Right cardiac atrium (tissue), 5 donors: ENCODE results near the gene MASP1. TPM values are rescaled to one million over a fixed set of nuclear protein-coding genes. Genes with fewer than 3 reads are reported as not detected.

Source experiments
- ATAC-seq, 2 donors: fragments of 200-7000 bp; cut with Tn5 transposase; one replicate each; pipeline versions ENCODE4 v1.8.0 to v1.9.1; 2020; ENCODE audit warnings: moderate library complexity in 2 of 2, mild to moderate bottlenecking in 1 of 2
- DNase-seq, 3 donors: peaks; one replicate each; pipeline ENCODE4 v3.0.0-alpha.2; 2020
- H3K27ac ChIP-seq: one replicate; pipeline ENCODE4 v1.5.1; 2013; ENCODE audit warnings: mild to moderate bottlenecking, low read length, control low read depth, moderate library complexity
- H3K27me3 ChIP-seq: one replicate; pipeline ENCODE4 v1.6.1; 2013; ENCODE audit not compliant: control insufficient read depth, insufficient read depth
- H3K4me1 ChIP-seq: one replicate; pipeline ENCODE4 v1.6.1; 2013; ENCODE audit warnings: low read length; ENCODE audit not compliant: control insufficient read depth, insufficient read depth
- H3K4me3 ChIP-seq: one replicate; pipeline ENCODE4 v1.5.1; 2013; ENCODE audit warnings: low read length, control low read depth
- H3K9me3 ChIP-seq: one replicate; pipeline ENCODE4 v1.6.1; 2013; ENCODE audit warnings: low read length; ENCODE audit not compliant: control insufficient read depth
- WGBS: extraction: QIAGEN DNeasy Blood & Tissue Kit; methylation state at CpG from one replicate; pipeline ENCODE4 v1.1.7; 2013; 5-methylcytosine and 5-hydroxymethylcytosine counted together
- intact Hi-C, 4 donors: fragments of 100-400 bp; cut with DNase I; formaldehyde crosslinking; loops; one replicate each; pipeline versions ENCODE4 v1.11.0 to v1.14.0; 2022 to 2023
- polyA plus RNA-seq: library from polyadenylated mRNA; stranded (reverse); fragments of 200-250 nt; gene quantifications from one replicate; pipeline ENCODE4 v1.2.3, GENCODE V29; 2013
- total RNA-seq, 4 donors: library from RNA; stranded (reverse); fragmentation: NEBNext Ultra II Directional; extraction: Animal tissue kit (Norgen Biotek cat#: 25700); gene quantifications; one replicate each; pipeline ENCODE4 v1.2.1, GENCODE V29; 2021
- donor health status: healthy with polysubstance abuse.
- donor health status: DM: no; HTN: yes; CAD: no.
- donor health status: DM: no; HTN: no; CAD: no.
- donor health status: DM: no; HTN: yes; CAD: no; lungs with severe emphysema.
- donor health status: DM: yes; HTN: yes; CAD: no.

MASP1 gene
- total and polyA plus RNA-seq, 5 donors = 21.0 to 56.3 (median 29.9) TPM

- H3K27me3 ChIP-seq = no peaks in the 10 kb centered on the region
- no peak overlapping the region for H3K4me3 ChIP-seq
- peaks cover 3% of the 10 kb centered on the region for H3K4me1 ChIP-seq
- peak; percentile 92 to 94 for ATAC-seq
- H3K27ac ChIP-seq = peak overlapping the region; percentile 91
- peak; percentile 64 to 77 (median 76) for DNase-seq
- intact Hi-C loops = no loop called here
- no peaks in the 10 kb centered on the region for H3K9me3 ChIP-seq
- WGBS = 42% methylated on average over 5 of the region's 5 CpGs
Observed at GRCh38 chr3:187186801-187187421, 104.6 kb downstream of the MASP1 start.

DNA sequence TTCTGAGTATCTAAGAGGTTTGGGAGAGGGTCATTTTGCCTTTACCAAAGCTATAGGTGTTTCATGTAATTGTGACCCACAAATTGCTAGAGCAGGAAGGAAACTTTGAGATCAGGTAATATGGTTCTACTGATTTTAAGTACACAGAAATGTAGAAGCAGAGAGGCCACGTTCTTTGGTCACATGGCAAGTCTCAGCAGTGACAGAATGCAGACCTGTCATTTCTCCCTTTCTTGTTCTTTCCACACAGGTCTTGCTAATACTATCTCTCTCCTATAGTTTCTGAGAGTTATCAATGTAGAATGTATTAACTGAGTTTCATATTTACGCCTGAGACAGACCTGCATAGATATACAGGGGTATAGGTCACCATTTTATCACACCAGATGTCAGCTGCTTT is 105.2 kb downstream of the MASP1 start:
- no peaks in the 10 kb centered on the region for H3K9me3 ChIP-seq
- no peak overlapping the region for H3K4me3 ChIP-seq
- DNase-seq = no peak
- ATAC-seq = no peak
- intact Hi-C loops = no loop called here
- peaks cover 3% of the 10 kb centered on the region for H3K4me1 ChIP-seq
- no peaks in the 10 kb centered on the region for H3K27me3 ChIP-seq
- H3K27ac ChIP-seq = peak overlapping the region; percentile 91
- WGBS = 46% methylated on average over 2 of the region's 2 CpGs

- intact Hi-C loops = no loop called here
- no peak overlapping the region for H3K27ac ChIP-seq
- 92% methylated on average over 4 of the region's 4 CpGs for WGBS
- H3K4me3 ChIP-seq = no peak overlapping the region
- no peak for DNase-seq
- H3K9me3 ChIP-seq = no peaks in the 10 kb centered on the region
- no peaks in the 10 kb centered on the region for H3K27me3 ChIP-seq
- ATAC-seq = no peak
- H3K4me1 ChIP-seq = peaks cover 3% of the 10 kb centered on the region
Observed at GRCh38 chr3:187185759-187186158, 105.8 kb downstream of the MASP1 start.

Other genes with a start within 250 kb of the MASP1 start
- 1 to 10 TPM; 7.0 to 8.8 (median 8.5) TPM for gene RPL39L, start 152.2 kb downstream of the MASP1 start, total RNA-seq
- gene RPL39L, start 152.2 kb downstream of the MASP1 start, polyA plus RNA-seq = 8.1 TPM
- not detected for gene RTP1, start 94.3 kb downstream of the MASP1 start, total RNA-seq
- gene RTP1, start 94.3 kb downstream of the MASP1 start, polyA plus RNA-seq = not detected
- gene RTP4, start 76.6 kb upstream of the MASP1 start, total RNA-seq = 1 to 10 TPM; 1.3 to 2.5 (median 1.9) TPM
- gene RTP4, start 76.6 kb upstream of the MASP1 start, polyA plus RNA-seq = 1.9 TPM